Measurements from ENCODE around the gene UBE3B.

Gene UBE3B

DNA sequence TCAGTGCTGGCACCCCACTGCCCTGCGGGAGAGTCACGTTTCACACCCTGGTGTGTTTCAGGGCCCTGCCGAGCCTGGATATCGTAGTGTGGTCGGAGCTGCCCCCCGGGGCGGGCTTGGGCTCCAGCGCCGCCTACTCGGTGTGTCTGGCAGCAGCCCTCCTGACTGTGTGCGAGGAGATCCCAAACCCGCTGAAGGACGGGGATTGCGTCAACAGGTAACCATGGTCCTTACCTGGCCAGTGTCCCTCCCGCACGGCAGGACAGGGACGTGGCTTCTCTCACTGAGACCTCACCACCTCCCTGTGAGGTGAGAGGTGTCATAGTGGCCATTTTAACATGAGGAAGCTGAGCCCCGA is 103.9 kb downstream of the UBE3B start:
- no peak overlapping the region for H3K4me3 ChIP-seq (ENCODE audit: low read length)
- DNase-seq (ENCODE audit: low read depth), result no peak
- no peak for TF ChIP-seq CTCF (conservative IDR thresholded peaks at IDR 0.05; ENCODE audit: low read depth, low read length)

DNA sequence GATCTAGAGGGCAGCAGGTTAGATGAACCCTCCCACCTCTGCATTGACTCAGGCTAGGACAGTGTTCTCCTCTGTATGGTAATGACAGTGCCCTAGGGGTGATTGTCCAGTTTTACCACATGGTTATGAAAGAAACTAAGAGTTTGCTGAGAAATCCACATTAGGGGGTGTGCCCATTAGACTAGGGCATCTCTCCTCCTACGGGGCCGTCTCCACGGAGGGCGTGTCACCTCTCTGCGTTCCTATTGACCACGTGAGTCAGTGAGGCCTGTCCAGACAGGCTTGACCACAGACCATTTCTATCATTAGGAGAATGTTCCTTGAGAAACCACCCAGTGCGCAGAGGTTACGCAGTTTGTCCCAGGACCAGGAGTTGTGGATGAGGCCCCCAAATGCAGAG is 104.4 kb downstream of the UBE3B start:
- no peak overlapping the region for H3K4me3 ChIP-seq (ENCODE audit: low read length)
- DNase-seq (ENCODE audit: low read depth), result no peak
- no peak for TF ChIP-seq CTCF (conservative IDR thresholded peaks at IDR 0.05; ENCODE audit: low read depth, low read length)

DNA sequence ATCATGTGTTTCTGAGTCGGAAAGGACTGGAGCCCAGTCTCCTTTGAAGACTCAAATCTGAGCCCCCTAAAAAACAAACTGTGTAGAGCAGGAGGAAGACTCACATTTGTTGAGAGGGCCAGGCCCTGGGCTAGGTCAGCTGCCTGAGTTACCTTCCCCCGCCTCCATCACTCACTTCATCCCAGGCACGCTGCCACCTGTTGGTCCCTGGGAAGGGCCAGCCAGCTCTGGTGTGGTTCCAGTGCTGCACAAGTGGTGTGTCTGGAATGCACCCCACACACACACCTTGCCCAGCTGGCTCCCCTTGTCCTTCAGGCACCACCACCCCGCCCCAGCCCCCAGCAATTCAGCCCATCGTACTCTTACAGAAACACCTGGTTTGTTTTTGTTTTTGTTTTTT is 105.2 kb downstream of the UBE3B start:
- TF ChIP-seq CTCF (conservative IDR thresholded peaks at IDR 0.05; ENCODE audit: low read depth, low read length), result peak; percentile 33
- no peak for DNase-seq (ENCODE audit: low read depth)
- no peak overlapping the region for H3K4me3 ChIP-seq (ENCODE audit: low read length)

- no peak overlapping the region for H3K4me3 ChIP-seq (ENCODE audit: low read length)
- DNase-seq (ENCODE audit: low read depth), result no peak
- TF ChIP-seq CTCF (conservative IDR thresholded peaks at IDR 0.05; ENCODE audit: low read depth, low read length), result no peak
Measured at GRCh38 chr12:109583733-109584132, 106.3 kb downstream of the UBE3B start.

Measured in retinal pigment epithelial cell (primary cell).